Measurements from ENCODE around the gene NEB. TPM values are rescaled to one million over a fixed set of nuclear protein-coding genes. Genes with fewer than 3 reads are reported as not detected.
"Not testable (repeated sequence)": the region's sequence is repeated elsewhere in the genome, so short reads cannot be mapped to it uniquely, and the experiment has no call there.

Gene NEB
- total RNA-seq, 1 experiment from 2014 or later = 0.03 TPM

GRCh38 chr2:151708788-151709187 lies 25.5 kb downstream of the NEB start:
- H3K27me3 ChIP-seq (replicated peaks) = 0 out of 2 replicates have a peak, but pooled peaks cover 7% of the 10 kb centered on the region
- DNase-seq (ENCODE audit: low read depth in 1 of 2, low spot score in 2 of 2) = no peak
- H3K27ac ChIP-seq = no peak overlapping the region
- no peaks in the 10 kb centered on the region for H3K4me1 ChIP-seq (replicated peaks)
- H3K36me3 ChIP-seq = no peaks in the 10 kb centered on the region
- no peak overlapping the region for H3K4me3 ChIP-seq
- no peaks in the 10 kb centered on the region for H3K9me3 ChIP-seq (replicated peaks)

GRCh38 chr2:151707857-151708256 lies 26.4 kb downstream of the NEB start:
- Histone ChIP-seq H3K27me3 (replicated peaks) (0 out of 2 replicates have a peak, but pooled peaks cover 7% of the 10 kb centered on the region), H3K4me1 (replicated peaks) (no peaks in the 10 kb centered on the region), H3K27ac (no peak overlapping the region), H3K9me3 (replicated peaks) (no peaks in the 10 kb centered on the region), H3K36me3 (no peaks in the 10 kb centered on the region), H3K4me3 (no peak overlapping the region)
- DNase-seq (ENCODE audit: low read depth in 1 of 2, low spot score in 2 of 2) = no peak

- not testable (repeated sequence) for H3K4me3 ChIP-seq; H3K36me3 ChIP-seq; H3K27me3 ChIP-seq (replicated peaks); DNase-seq (ENCODE audit: low read depth in 1 of 2, low spot score in 2 of 2); H3K9me3 ChIP-seq (replicated peaks); H3K4me1 ChIP-seq (replicated peaks); H3K27ac ChIP-seq
Measured at GRCh38 chr2:151704480-151704961, 29.8 kb downstream of the NEB start.

GRCh38 chr2:151698134-151698533 lies 36.1 kb downstream of the NEB start:
- H3K4me1 ChIP-seq (replicated peaks); DNase-seq (ENCODE audit: low read depth in 1 of 2, low spot score in 2 of 2); H3K36me3 ChIP-seq; H3K9me3 ChIP-seq (replicated peaks); H3K27me3 ChIP-seq (replicated peaks); H3K4me3 ChIP-seq; H3K27ac ChIP-seq: not testable (repeated sequence)

GRCh38 chr2:151695778-151696177 lies 38.5 kb downstream of the NEB start:
- Histone ChIP-seq H3K27me3 (replicated peaks) (no peaks in the 10 kb centered on the region), H3K9me3 (replicated peaks) (no peaks in the 10 kb centered on the region), H3K4me3 (no peak overlapping the region), H3K36me3 (no peaks in the 10 kb centered on the region), H3K27ac (no peak overlapping the region), H3K4me1 (replicated peaks) (no peaks in the 10 kb centered on the region)
- DNase-seq (ENCODE audit: low read depth in 1 of 2, low spot score in 2 of 2) = no peak

GRCh38 chr2:151691631-151692030 lies 42.6 kb downstream of the NEB start:
- Histone ChIP-seq H3K9me3 (replicated peaks) (no peaks in the 10 kb centered on the region), H3K4me1 (replicated peaks) (no peaks in the 10 kb centered on the region), H3K4me3 (no peak overlapping the region), H3K36me3 (no peaks in the 10 kb centered on the region), H3K27me3 (replicated peaks) (no peaks in the 10 kb centered on the region), H3K27ac (no peak overlapping the region)
- no peak for DNase-seq (ENCODE audit: low read depth in 1 of 2, low spot score in 2 of 2)

GRCh38 chr2:151688719-151689118 lies 45.6 kb downstream of the NEB start:
- H3K4me1 ChIP-seq (replicated peaks) = no peaks in the 10 kb centered on the region
- H3K27me3 ChIP-seq (replicated peaks) = no peaks in the 10 kb centered on the region; the same call in 1 of the 2 replicates
- H3K27ac ChIP-seq = no peak overlapping the region
- no peaks in the 10 kb centered on the region for H3K36me3 ChIP-seq
- no peak for DNase-seq (ENCODE audit: low read depth in 1 of 2, low spot score in 2 of 2)
- H3K9me3 ChIP-seq (replicated peaks) = no peaks in the 10 kb centered on the region
- H3K4me3 ChIP-seq = no peak overlapping the region

- no peaks in the 10 kb centered on the region; the same call in none of the 2 replicates for H3K27me3 ChIP-seq (replicated peaks)
- H3K4me3 ChIP-seq = no peak overlapping the region
- H3K4me1 ChIP-seq (replicated peaks) = no peaks in the 10 kb centered on the region
- H3K27ac ChIP-seq = no peak overlapping the region
- no peaks in the 10 kb centered on the region for H3K9me3 ChIP-seq (replicated peaks)
- no peaks in the 10 kb centered on the region for H3K36me3 ChIP-seq
- no peak for DNase-seq (ENCODE audit: low read depth in 1 of 2, low spot score in 2 of 2)
Measured at GRCh38 chr2:151682459-151683003, 51.7 kb downstream of the NEB start.

GRCh38 chr2:151681051-151681450 lies 53.2 kb downstream of the NEB start:
- no peak for DNase-seq (ENCODE audit: low read depth in 1 of 2, low spot score in 2 of 2)
- no peak overlapping the region for H3K27ac ChIP-seq
- H3K4me1 ChIP-seq (replicated peaks) = no peaks in the 10 kb centered on the region
- H3K9me3 ChIP-seq (replicated peaks) = no peaks in the 10 kb centered on the region
- no peaks in the 10 kb centered on the region for H3K36me3 ChIP-seq
- H3K4me3 ChIP-seq = no peak overlapping the region
- H3K27me3 ChIP-seq (replicated peaks) = no peaks in the 10 kb centered on the region; the same call in none of the 2 replicates

GRCh38 chr2:151679994-151680393 lies 54.3 kb downstream of the NEB start:
- no peaks in the 10 kb centered on the region for H3K9me3 ChIP-seq (replicated peaks)
- H3K27me3 ChIP-seq (replicated peaks) = no peaks in the 10 kb centered on the region; the same call in none of the 2 replicates
- H3K4me3 ChIP-seq = no peak overlapping the region
- no peaks in the 10 kb centered on the region for H3K4me1 ChIP-seq (replicated peaks)
- no peak for DNase-seq (ENCODE audit: low read depth in 1 of 2, low spot score in 2 of 2)
- no peak overlapping the region for H3K27ac ChIP-seq
- no peaks in the 10 kb centered on the region for H3K36me3 ChIP-seq

GRCh38 chr2:151678849-151679248 lies 55.4 kb downstream of the NEB start:
- Histone ChIP-seq H3K36me3 (no peaks in the 10 kb centered on the region), H3K27me3 (replicated peaks) (no peaks in the 10 kb centered on the region; the same call in 1 of the 2 replicates), H3K4me1 (replicated peaks) (no peaks in the 10 kb centered on the region), H3K9me3 (replicated peaks) (no peaks in the 10 kb centered on the region), H3K27ac (no peak overlapping the region), H3K4me3 (no peak overlapping the region)
- DNase-seq (ENCODE audit: low read depth in 1 of 2, low spot score in 2 of 2) = no peak

- no peak overlapping the region for H3K4me3 ChIP-seq
- no peak for DNase-seq (ENCODE audit: low read depth in 1 of 2, low spot score in 2 of 2)
- no peak overlapping the region for H3K27ac ChIP-seq
Measured at GRCh38 chr2:151673016-151673415, 61.3 kb downstream of the NEB start.

GRCh38 chr2:151672277-151672676 lies 62.0 kb downstream of the NEB start:
- Histone ChIP-seq H3K9me3 (replicated peaks) (no peaks in the 10 kb centered on the region), H3K27me3 (replicated peaks) (peaks cover 3% of the 10 kb centered on the region; the same call in 1 of the 2 replicates), H3K4me1 (replicated peaks) (no peaks in the 10 kb centered on the region), H3K27ac (no peak overlapping the region), H3K4me3 (no peak overlapping the region), H3K36me3 (no peaks in the 10 kb centered on the region)
- DNase-seq (ENCODE audit: low read depth in 1 of 2, low spot score in 2 of 2) = no peak

More at GRCh38 chr2:151673016-151673415, 61.3 kb downstream of the NEB start:
- Histone ChIP-seq H3K36me3 (no peaks in the 10 kb centered on the region), H3K27me3 (replicated peaks) (peaks cover 3% of the 10 kb centered on the region; the same call in 1 of the 2 replicates), H3K9me3 (replicated peaks) (no peaks in the 10 kb centered on the region), H3K4me1 (replicated peaks) (no peaks in the 10 kb centered on the region)

GRCh38 chr2:151670846-151671597 lies 63.3 kb downstream of the NEB start:
- Histone ChIP-seq H3K27ac (no peak overlapping the region), H3K36me3 (no peaks in the 10 kb centered on the region), H3K9me3 (replicated peaks) (no peaks in the 10 kb centered on the region), H3K4me3 (no peak overlapping the region), H3K4me1 (replicated peaks) (no peaks in the 10 kb centered on the region), H3K27me3 (replicated peaks) (peaks cover 3% of the 10 kb centered on the region; the same call in 1 of the 2 replicates)
- no peak for DNase-seq (ENCODE audit: low read depth in 1 of 2, low spot score in 2 of 2)

Data from SJSA1 (cell line).